Measurements from ENCODE around the gene SPG11. TPM values are rescaled to one million over a fixed set of nuclear protein-coding genes. Genes with fewer than 3 reads are reported as not detected.

Gene SPG11
- total and polyA plus RNA-seq, 4 donors: 39.2 to 119 (median 64.3) TPM

DNA sequence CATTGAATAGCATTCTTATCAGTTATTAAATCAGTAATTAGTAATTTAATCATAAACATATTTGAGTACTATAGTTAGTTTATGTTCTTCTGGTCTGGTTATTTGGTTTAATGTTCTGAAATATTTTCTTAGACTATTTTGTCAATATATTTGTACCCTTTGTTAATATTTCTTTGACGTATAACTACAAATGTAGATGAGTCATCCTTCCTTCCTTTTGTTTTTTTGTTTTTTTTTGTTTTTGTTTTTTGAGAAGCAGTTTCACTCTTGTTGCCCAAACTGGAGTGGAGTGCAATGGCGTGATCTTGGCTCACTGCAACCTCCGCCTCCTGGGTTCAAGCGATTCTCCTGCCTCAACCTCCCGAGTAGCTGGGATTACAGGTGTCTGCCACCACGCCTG, 143.9 kb downstream of the SPG11 start:
- no peak for ATAC-seq (ENCODE audit: insufficient read depth, low FRiP score)
- no peak overlapping the region for H3K4me3 ChIP-seq
- H3K9ac ChIP-seq (ENCODE audit: insufficient read depth in 1 of 2, low read length in 2 of 2): no peak overlapping the region
- H3K27me3 ChIP-seq (ENCODE audit: control insufficient read depth in 3 of 3, insufficient read depth in 3 of 3, low read length in 2 of 3): no peaks in the 10 kb centered on the region
- TF ChIP-seq, protein P1, sequence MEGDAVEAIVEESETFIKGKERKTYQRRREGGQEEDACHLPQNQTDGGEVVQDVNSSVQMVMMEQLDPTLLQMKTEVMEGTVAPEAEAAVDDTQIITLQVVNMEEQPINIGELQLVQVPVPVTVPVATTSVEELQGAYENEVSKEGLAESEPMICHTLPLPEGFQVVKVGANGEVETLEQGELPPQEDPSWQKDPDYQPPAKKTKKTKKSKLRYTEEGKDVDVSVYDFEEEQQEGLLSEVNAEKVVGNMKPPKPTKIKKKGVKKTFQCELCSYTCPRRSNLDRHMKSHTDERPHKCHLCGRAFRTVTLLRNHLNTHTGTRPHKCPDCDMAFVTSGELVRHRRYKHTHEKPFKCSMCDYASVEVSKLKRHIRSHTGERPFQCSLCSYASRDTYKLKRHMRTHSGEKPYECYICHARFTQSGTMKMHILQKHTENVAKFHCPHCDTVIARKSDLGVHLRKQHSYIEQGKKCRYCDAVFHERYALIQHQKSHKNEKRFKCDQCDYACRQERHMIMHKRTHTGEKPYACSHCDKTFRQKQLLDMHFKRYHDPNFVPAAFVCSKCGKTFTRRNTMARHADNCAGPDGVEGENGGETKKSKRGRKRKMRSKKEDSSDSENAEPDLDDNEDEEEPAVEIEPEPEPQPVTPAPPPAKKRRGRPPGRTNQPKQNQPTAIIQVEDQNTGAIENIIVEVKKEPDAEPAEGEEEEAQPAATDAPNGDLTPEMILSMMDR (IDR thresholded peaks at IDR 0.05; ENCODE audit: control extremely low read depth, extremely low read depth): no peak
- H3K9me3 ChIP-seq (ENCODE audit: control insufficient read depth in 4 of 4, insufficient read depth in 3 of 4, low read length in 3 of 4): no peaks in the 10 kb centered on the region
- H3K36me3 ChIP-seq (ENCODE audit: control insufficient read depth in 4 of 4, insufficient read depth in 4 of 4, low read length in 4 of 4): peaks cover 0 to 38% (median 10%) of the 10 kb centered on the region in 4 donors
- H3K27ac ChIP-seq (ENCODE audit: low read depth in 1 of 2, low read length in 1 of 2): no peak overlapping the region
- no peaks in the 10 kb centered on the region for H3K4me1 ChIP-seq (ENCODE audit: control insufficient read depth in 5 of 5, insufficient read depth in 5 of 5, low read length in 5 of 5)
- 83 to 85% methylated on average over 6 of the region's 6 CpGs for WGBS, 2 donors
- no peak for DNase-seq

DNA sequence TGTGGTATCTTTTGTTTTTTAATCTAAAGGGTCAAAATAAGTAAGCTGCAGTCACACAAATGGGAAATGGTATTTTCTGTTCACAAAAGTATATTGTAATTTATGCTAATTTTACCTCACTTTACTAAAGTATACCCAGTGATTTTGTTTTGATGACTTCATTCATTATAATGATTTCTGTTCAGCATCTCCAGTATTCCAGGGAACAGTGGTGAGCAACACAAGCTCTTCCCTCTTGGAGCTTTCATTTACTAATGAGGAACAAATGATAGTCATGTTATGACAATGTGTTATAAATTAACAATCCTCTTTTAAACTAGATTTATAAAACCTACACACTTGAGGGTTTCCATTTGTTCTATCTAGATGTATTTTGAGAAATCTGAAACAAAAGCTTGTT, 147.0 kb downstream of the SPG11 start:
- no peaks in the 10 kb centered on the region for H3K9me3 ChIP-seq (ENCODE audit: control insufficient read depth in 4 of 4, insufficient read depth in 3 of 4, low read length in 3 of 4)
- DNase-seq: no peak
- peaks cover 0 to 18% (median 4%) of the 10 kb centered on the region in 4 donors for H3K36me3 ChIP-seq (ENCODE audit: control insufficient read depth in 4 of 4, insufficient read depth in 4 of 4, low read length in 4 of 4)
- H3K4me3 ChIP-seq: no peak overlapping the region
- H3K27me3 ChIP-seq (ENCODE audit: control insufficient read depth in 3 of 3, insufficient read depth in 3 of 3, low read length in 2 of 3): no peaks in the 10 kb centered on the region
- H3K4me1 ChIP-seq (ENCODE audit: control insufficient read depth in 5 of 5, insufficient read depth in 5 of 5, low read length in 5 of 5): no peaks in the 10 kb centered on the region
- H3K27ac ChIP-seq (ENCODE audit: low read depth in 1 of 2, low read length in 1 of 2): no peak overlapping the region
- TF ChIP-seq, protein P1 (IDR thresholded peaks at IDR 0.05; ENCODE audit: control extremely low read depth, extremely low read depth): no peak
- no peak overlapping the region for H3K9ac ChIP-seq (ENCODE audit: insufficient read depth in 1 of 2, low read length in 2 of 2)
- no peak for ATAC-seq (ENCODE audit: insufficient read depth, low FRiP score)

Small RNA genes lying within 50 kb of the gene (small RNA-seq; reads per million reads assigned to genes)
- not detected for gene RF00019 (ENCODE audit: low replicate concordance)

Other genes starting within 250 kb of the SPG11 start
- gene CTDSPL2, start 236.0 kb downstream of the SPG11 start, total RNA-seq: 100 to 1,000 TPM in 1 of 2 donors, 10 to 100 TPM in 1; 29.1 to 119 TPM
- gene CTDSPL2, start 236.0 kb downstream of the SPG11 start, polyA plus RNA-seq: 1 to 10 TPM; 5.5 to 8.9 TPM
- gene EIF3J, start 126.5 kb downstream of the SPG11 start, total RNA-seq: 10 to 100 TPM; 51.3 to 52.1 TPM
- gene EIF3J, start 126.5 kb downstream of the SPG11 start, polyA plus RNA-seq: 10 to 100 TPM; 32.0 to 49.7 TPM
- gene PATL2, start 47.7 kb upstream of the SPG11 start, total RNA-seq: 1 to 10 TPM; 2.4 to 3.0 TPM
- 1 to 10 TPM; 4.4 to 4.8 TPM for gene PATL2, start 47.7 kb upstream of the SPG11 start, polyA plus RNA-seq
- 1,000 to 10,000 TPM; 2,080 to 4,787 TPM for gene B2M, start 47.9 kb upstream of the SPG11 start, total RNA-seq
- over 10,000 TPM in 1 of 2 donors, 1,000 to 10,000 TPM in 1; 1,933 to 11,026 TPM for gene B2M, start 47.9 kb upstream of the SPG11 start, polyA plus RNA-seq
- gene TRIM69, start 72.9 kb upstream of the SPG11 start, total RNA-seq: 10 to 100 TPM; 13.1 to 21.3 TPM
- 10 to 100 TPM; 11.2 to 26.4 TPM for gene TRIM69, start 72.9 kb upstream of the SPG11 start, polyA plus RNA-seq

All from lung (tissue), 13 donors.